GM19324 (cell line): ENCODE results near the gene LRRFIP1.
"Not testable (repeated sequence)": the region's sequence is repeated elsewhere in the genome, so short reads cannot be mapped to it uniquely, and the experiment has no call there.

Experiments
- ATAC-seq: cut with Tn5 transposase; IDR thresholded peaks from one replicate; pipeline ENCODE4 v1.9.1; 2021; ENCODE audit warnings: mild to moderate bottlenecking, moderate library complexity; ENCODE audit not compliant: unreplicated experiment, low FRiP score

The LRRFIP1 gene

GRCh38 chr2:237596520-237597195 lies 30.7 kb upstream of the LRRFIP1 start:
- no peak for ATAC-seq

GRCh38 chr2:237597196-237598145 lies 29.9 kb upstream of the LRRFIP1 start:
- no peak for ATAC-seq

GRCh38 chr2:237598468-237599208 lies 28.7 kb upstream of the LRRFIP1 start:
- ATAC-seq, result no peak

- ATAC-seq, result no peak
Measured at GRCh38 chr2:237599465-237600110, 27.8 kb upstream of the LRRFIP1 start.

GRCh38 chr2:237600205-237600846 lies 27.1 kb upstream of the LRRFIP1 start:
- ATAC-seq, result no peak

GRCh38 chr2:237601453-237602116 lies 25.8 kb upstream of the LRRFIP1 start:
- no peak for ATAC-seq

GRCh38 chr2:237602409-237602808 lies 25.0 kb upstream of the LRRFIP1 start:
- ATAC-seq, result no peak

- ATAC-seq, result peak; percentile 14
Measured at GRCh38 chr2:237603049-237603717, 24.2 kb upstream of the LRRFIP1 start.

GRCh38 chr2:237603718-237604362 lies 23.5 kb upstream of the LRRFIP1 start:
- peak; percentile 80 for ATAC-seq

- no peak for ATAC-seq
Measured at GRCh38 chr2:237604391-237604790, 23.0 kb upstream of the LRRFIP1 start.

- no peak for ATAC-seq
Measured at GRCh38 chr2:237604960-237605359, 22.4 kb upstream of the LRRFIP1 start.

GRCh38 chr2:237606522-237606921 lies 20.9 kb upstream of the LRRFIP1 start:
- ATAC-seq, result not testable (repeated sequence)

- ATAC-seq, result no peak
Measured at GRCh38 chr2:237612527-237613357, 14.6 kb upstream of the LRRFIP1 start.

- no peak for ATAC-seq
Measured at GRCh38 chr2:237613679-237614078, 13.7 kb upstream of the LRRFIP1 start.

GRCh38 chr2:237614151-237614720 lies 13.2 kb upstream of the LRRFIP1 start:
- ATAC-seq, result no peak

GRCh38 chr2:237615631-237616249 lies 11.6 kb upstream of the LRRFIP1 start:
- ATAC-seq, result no peak

- no peak for ATAC-seq
Measured at GRCh38 chr2:237616373-237616733, 11.0 kb upstream of the LRRFIP1 start.
